ENCODE data around the gene SYDE1. TPM values are rescaled to one million over a fixed set of nuclear protein-coding genes. Genes with fewer than 3 reads are reported as not detected.

SYDE1 gene
- polyA plus RNA-seq, 1 donor from 2014 or later, result not detected

- no peaks in the 10 kb centered on the region for H3K27me3 ChIP-seq (ENCODE audit: insufficient read depth, low read depth, low read length)
- no peak overlapping the region for H3K27ac ChIP-seq (ENCODE audit: low read length)
- H3K9me3 ChIP-seq (ENCODE audit: low read length), result no peaks in the 10 kb centered on the region
- H3K4me2 ChIP-seq (ENCODE audit: low read length), result no peak overlapping the region
- TF ChIP-seq TAF1 (IDR thresholded peaks at IDR 0.05; ENCODE audit: low read depth), result no peak
- no peak for TF ChIP-seq SMC3 (conservative IDR thresholded peaks at IDR 0.05; ENCODE audit: poor library complexity)
- no peak for TF ChIP-seq EZH2 (IDR thresholded peaks at IDR 0.05; ENCODE audit: borderline replicate concordance, insufficient read depth, low read length, poor library complexity, severe bottlenecking)
- TF ChIP-seq REST (IDR thresholded peaks at IDR 0.05; ENCODE audit: borderline replicate concordance), result no peak
- no peak for TF ChIP-seq EP300 (conservative IDR thresholded peaks at IDR 0.05; ENCODE audit: poor library complexity, severe bottlenecking)
- TF ChIP-seq, protein P1, sequence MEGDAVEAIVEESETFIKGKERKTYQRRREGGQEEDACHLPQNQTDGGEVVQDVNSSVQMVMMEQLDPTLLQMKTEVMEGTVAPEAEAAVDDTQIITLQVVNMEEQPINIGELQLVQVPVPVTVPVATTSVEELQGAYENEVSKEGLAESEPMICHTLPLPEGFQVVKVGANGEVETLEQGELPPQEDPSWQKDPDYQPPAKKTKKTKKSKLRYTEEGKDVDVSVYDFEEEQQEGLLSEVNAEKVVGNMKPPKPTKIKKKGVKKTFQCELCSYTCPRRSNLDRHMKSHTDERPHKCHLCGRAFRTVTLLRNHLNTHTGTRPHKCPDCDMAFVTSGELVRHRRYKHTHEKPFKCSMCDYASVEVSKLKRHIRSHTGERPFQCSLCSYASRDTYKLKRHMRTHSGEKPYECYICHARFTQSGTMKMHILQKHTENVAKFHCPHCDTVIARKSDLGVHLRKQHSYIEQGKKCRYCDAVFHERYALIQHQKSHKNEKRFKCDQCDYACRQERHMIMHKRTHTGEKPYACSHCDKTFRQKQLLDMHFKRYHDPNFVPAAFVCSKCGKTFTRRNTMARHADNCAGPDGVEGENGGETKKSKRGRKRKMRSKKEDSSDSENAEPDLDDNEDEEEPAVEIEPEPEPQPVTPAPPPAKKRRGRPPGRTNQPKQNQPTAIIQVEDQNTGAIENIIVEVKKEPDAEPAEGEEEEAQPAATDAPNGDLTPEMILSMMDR (IDR thresholded peaks at IDR 0.05; ENCODE audit: poor library complexity, severe bottlenecking), result no peak
- no peak for TF ChIP-seq MXI1 (conservative IDR thresholded peaks at IDR 0.05; ENCODE audit: poor library complexity, severe bottlenecking)
- no peak for TF ChIP-seq RAD21 (conservative IDR thresholded peaks at IDR 0.05)
- TF ChIP-seq POLR2AphosphoS5 (IDR thresholded peaks at IDR 0.05), result no peak
- no peaks in the 10 kb centered on the region for H3F3A ChIP-seq (ENCODE audit: insufficient read depth, low read length, poor library complexity, severe bottlenecking)
- no peak overlapping the region for H3K4me3 ChIP-seq (ENCODE audit: low read length)
- H4K20me1 ChIP-seq (ENCODE audit: insufficient read depth), result no peaks in the 10 kb centered on the region
- no peak overlapping the region for H2AFZ ChIP-seq (ENCODE audit: low read depth, low read length)
- no peaks in the 10 kb centered on the region for H3K9me2 ChIP-seq (ENCODE audit: insufficient read depth, low read length)
- peaks cover 5% of the 10 kb centered on the region for H3K36me3 ChIP-seq (ENCODE audit: insufficient read depth, low read length)
- no peaks in the 10 kb centered on the region for H3K79me2 ChIP-seq (replicated peaks; ENCODE audit: insufficient read depth, low read length)
- no peak overlapping the region for H3K9ac ChIP-seq (ENCODE audit: low read length)
Observed at GRCh38 chr19:15118248-15118647, 11.0 kb downstream of the SYDE1 start.

DNA sequence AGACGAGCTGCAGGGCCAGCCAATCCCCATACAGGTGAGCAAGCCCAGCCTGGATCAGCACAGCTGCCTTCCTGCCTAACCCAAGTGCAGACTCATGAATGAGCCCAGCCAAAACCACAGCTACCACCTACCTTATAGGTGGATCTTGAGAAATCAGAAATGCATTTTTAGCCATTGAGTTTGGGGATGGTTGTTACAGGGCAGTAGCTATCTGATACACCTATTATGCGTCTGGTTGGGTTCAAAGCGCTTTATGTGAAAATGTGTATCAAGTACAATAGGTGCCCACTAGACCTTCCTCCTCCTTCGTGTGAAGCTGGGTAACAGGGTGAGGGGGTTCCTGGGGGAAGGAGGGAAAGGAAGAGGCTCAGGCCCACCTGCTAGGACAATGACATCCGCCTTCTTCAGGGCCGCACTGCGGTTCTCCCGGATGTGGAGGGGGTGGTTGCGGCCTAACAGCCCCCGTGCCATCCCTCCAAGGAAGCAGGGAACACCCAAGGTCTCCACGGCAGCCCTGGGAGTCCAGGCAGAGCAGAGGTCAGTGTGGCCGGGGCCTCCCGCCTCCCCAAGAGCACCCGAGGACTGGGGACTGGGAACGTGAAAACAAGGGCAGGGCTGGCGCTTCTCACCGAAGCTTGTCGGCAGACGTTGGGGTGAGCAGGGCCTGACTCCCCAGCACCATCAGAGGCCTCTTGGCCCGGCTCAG lies 11.7 kb downstream of the SYDE1 start:
- Histone ChIP-seq H3K27ac (ENCODE audit: low read length) (no peak overlapping the region), H3F3A (ENCODE audit: insufficient read depth, low read length, poor library complexity, severe bottlenecking) (no peaks in the 10 kb centered on the region), H3K9me2 (ENCODE audit: insufficient read depth, low read length) (no peaks in the 10 kb centered on the region), H3K4me2 (ENCODE audit: low read length) (no peak overlapping the region), H2AFZ (ENCODE audit: low read depth, low read length) (no peak overlapping the region), H3K79me2 (replicated peaks; ENCODE audit: insufficient read depth, low read length) (peaks cover under 1% of the 10 kb centered on the region), H3K4me3 (ENCODE audit: low read length) (no peak overlapping the region), H3K9ac (ENCODE audit: low read length) (no peak overlapping the region), H3K27me3 (ENCODE audit: insufficient read depth, low read depth, low read length) (no peaks in the 10 kb centered on the region), H4K20me1 (ENCODE audit: insufficient read depth) (no peaks in the 10 kb centered on the region), H3K9me3 (ENCODE audit: low read length) (no peaks in the 10 kb centered on the region), H3K36me3 (ENCODE audit: insufficient read depth, low read length) (peaks cover 5% of the 10 kb centered on the region)
- TF ChIP-seq EZH2 (IDR thresholded peaks at IDR 0.05; ENCODE audit: borderline replicate concordance, insufficient read depth, low read length, poor library complexity, severe bottlenecking) (no peak), SMC3 (conservative IDR thresholded peaks at IDR 0.05; ENCODE audit: poor library complexity) (no peak), EP300 (conservative IDR thresholded peaks at IDR 0.05; ENCODE audit: poor library complexity, severe bottlenecking) (no peak)
- TF ChIP-seq, protein P1 (IDR thresholded peaks at IDR 0.05; ENCODE audit: poor library complexity, severe bottlenecking), result no peak

Data from neural cell (in vitro differentiated cells).